Thymus (tissue), 11 donors: ENCODE data around the gene CTTNBP2. TPM values are rescaled to one million over a fixed set of nuclear protein-coding genes. Genes with fewer than 3 reads are reported as not detected.

Experiments used
- DNase-seq, 9 donors: peaks; one replicate each; pipeline ENCODE4 v3.0.0-alpha.2; 2013; ENCODE audit warnings: low spot score in 9 of 9, low read depth in 6 of 9, missing footprints in 1 of 9
- H3K27ac ChIP-seq, 2 donors: one replicate each; pipeline ENCODE4 v1.5.1; 2013; ENCODE audit warnings: control low read depth in 1 of 2, low read depth in 1 of 2, low read length in 1 of 2, mild to moderate bottlenecking in 1 of 2, moderate library complexity in 1 of 2
- H3K27me3 ChIP-seq, 2 donors: one replicate each; pipeline ENCODE4 v1.5.1; 2013; ENCODE audit warnings: low read length in 1 of 2; ENCODE audit not compliant: control insufficient read depth in 2 of 2, insufficient read depth in 1 of 2
- H3K36me3 ChIP-seq, 2 donors: one replicate each; pipeline ENCODE4 v1.5.1; 2013; ENCODE audit warnings: low read length in 1 of 2, mild to moderate bottlenecking in 1 of 2, moderate library complexity in 1 of 2; ENCODE audit not compliant: control insufficient read depth in 2 of 2, insufficient read depth in 2 of 2
- H3K4me1 ChIP-seq, 2 donors: one replicate each; pipeline ENCODE4 v1.5.1; 2013; ENCODE audit warnings: low read length in 2 of 2; ENCODE audit not compliant: control insufficient read depth in 2 of 2, insufficient read depth in 2 of 2
- H3K4me3 ChIP-seq, 2 donors: one replicate each; pipeline ENCODE4 v1.5.1; 2013; ENCODE audit warnings: low read length in 2 of 2, control low read depth in 1 of 2, mild to moderate bottlenecking in 1 of 2
- H3K9me3 ChIP-seq, 2 donors: one replicate each; pipeline ENCODE4 v1.5.1; 2013; ENCODE audit warnings: low read length in 1 of 2, mild to moderate bottlenecking in 1 of 2; ENCODE audit not compliant: control insufficient read depth in 2 of 2, insufficient read depth in 1 of 2
- WGBS: extraction: QIAGEN DNeasy Blood & Tissue Kit; methylation state at CpG from one replicate; pipeline ENCODE4 v1.1.7; 2013; 5-methylcytosine and 5-hydroxymethylcytosine counted together
- polyA plus RNA-seq: library from polyadenylated mRNA; stranded (reverse); fragments of 200-250 nt; gene quantifications from one replicate; pipeline ENCODE4 v1.2.3, GENCODE V29; 2013
- total RNA-seq: library from RNA; stranded (reverse); fragments of 120-200 nt; gene quantifications from one replicate; pipeline ENCODE4 v1.2.4, GENCODE V29; 2013
- donor health status: healthy.

The CTTNBP2 gene
- total and polyA plus RNA-seq, 2 donors = 0.82 to 0.94 TPM

DNA sequence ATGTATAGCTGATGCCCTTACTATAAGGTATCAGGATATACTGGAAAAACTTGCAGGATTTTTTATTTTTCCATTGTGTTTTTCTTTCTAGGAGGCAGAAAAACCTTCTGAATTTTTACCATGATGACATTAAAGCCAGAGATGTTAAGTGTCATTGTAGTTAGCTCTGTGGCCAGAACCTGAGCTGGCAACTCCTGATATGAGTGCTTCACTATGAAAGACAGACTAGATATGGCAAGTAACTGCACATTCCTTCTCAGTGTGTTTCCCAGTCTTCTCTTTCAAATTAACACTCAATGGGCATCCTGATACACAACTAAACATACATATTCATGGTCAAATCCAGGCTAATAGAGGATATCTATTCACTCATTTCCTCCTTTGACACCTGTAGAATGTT is 166.2 kb downstream of the CTTNBP2 start:
- H3K4me3 ChIP-seq = no peak overlapping the region
- H3K4me1 ChIP-seq = peaks cover 0 to 2% of the 10 kb centered on the region in 2 donors
- no peaks in the 10 kb centered on the region for H3K27me3 ChIP-seq
- H3K27ac ChIP-seq = no peak overlapping the region
- no peak for DNase-seq
- no peaks in the 10 kb centered on the region for H3K36me3 ChIP-seq
- H3K9me3 ChIP-seq = no peaks in the 10 kb centered on the region

GRCh38 chr7:117706210-117706609 is 167.0 kb downstream of the CTTNBP2 start:
- Histone ChIP-seq H3K27me3 (no peaks in the 10 kb centered on the region), H3K27ac (no peak overlapping the region)

DNA sequence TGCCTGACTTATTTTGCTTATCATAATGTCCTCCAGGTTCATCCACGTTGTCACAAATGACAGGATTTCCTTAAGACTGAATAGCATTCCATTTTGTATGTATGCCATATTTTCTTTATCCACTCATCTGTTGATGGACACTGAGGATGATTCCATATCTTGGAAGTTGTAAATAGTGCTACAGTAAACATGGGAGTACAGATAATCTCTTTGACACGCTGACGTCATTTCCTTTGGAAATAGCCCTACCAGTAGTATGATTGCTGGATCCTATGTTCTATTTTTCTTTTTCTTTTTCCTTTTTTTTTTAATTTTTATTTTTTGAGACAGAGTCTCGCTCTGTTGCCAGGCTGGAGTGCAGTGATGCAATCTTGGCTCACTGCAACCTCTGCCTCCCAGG is 167.6 kb downstream of the CTTNBP2 start:
- no peaks in the 10 kb centered on the region for H3K27me3 ChIP-seq
- peaks cover 0 to 2% of the 10 kb centered on the region in 2 donors for H3K4me1 ChIP-seq
- no peaks in the 10 kb centered on the region for H3K9me3 ChIP-seq
- 94% methylated on average over 4 of the region's 4 CpGs for WGBS
- DNase-seq = no peak
- no peaks in the 10 kb centered on the region for H3K36me3 ChIP-seq
- no peak overlapping the region for H3K27ac ChIP-seq
- H3K4me3 ChIP-seq = no peak overlapping the region

More at GRCh38 chr7:117706210-117706609, 167.0 kb downstream of the CTTNBP2 start:
- no peaks in the 10 kb centered on the region for H3K36me3 ChIP-seq
- 91% methylated on average over 2 of the region's 2 CpGs for WGBS
- no peaks in the 10 kb centered on the region for H3K9me3 ChIP-seq
- peaks cover 0 to 2% of the 10 kb centered on the region in 2 donors for H3K4me1 ChIP-seq
- H3K4me3 ChIP-seq = no peak overlapping the region
- no peak for DNase-seq

- no peak for DNase-seq
- Histone ChIP-seq H3K9me3 (no peaks in the 10 kb centered on the region), H3K4me1 (peaks cover 0 to under 1% of the 10 kb centered on the region in 2 donors), H3K27me3 (no peaks in the 10 kb centered on the region), H3K36me3 (no peaks in the 10 kb centered on the region), H3K4me3 (no peak overlapping the region), H3K27ac (no peak overlapping the region)
- WGBS = 84% methylated on average over 3 of the region's 3 CpGs
These were observed 169.2 kb downstream of the CTTNBP2 start for GRCh38 chr7:117704063-117704462.

DNA sequence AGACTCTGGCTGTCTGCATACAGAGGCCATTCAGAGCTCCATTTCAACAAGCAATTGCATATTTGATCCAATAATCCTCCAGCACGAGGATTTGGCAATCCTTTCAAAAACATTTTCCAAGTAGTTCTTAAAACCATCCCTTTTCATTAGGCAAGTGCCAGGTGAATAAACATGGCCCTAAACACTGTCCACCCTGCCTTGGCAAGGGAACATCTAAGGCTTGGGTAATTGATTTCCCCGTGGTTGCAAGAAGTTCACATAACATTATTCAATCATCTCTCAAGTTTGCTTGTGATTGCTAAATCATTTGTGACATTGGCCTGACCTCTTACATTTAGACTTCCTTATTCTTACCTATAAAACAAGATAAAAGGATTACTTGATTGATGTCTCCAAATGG is 175.2 kb downstream of the CTTNBP2 start:
- Histone ChIP-seq H3K4me3 (no peak overlapping the region), H3K36me3 (no peaks in the 10 kb centered on the region), H3K27ac (no peak overlapping the region), H3K4me1 (no peaks in the 10 kb centered on the region), H3K27me3 (no peaks in the 10 kb centered on the region), H3K9me3 (no peaks in the 10 kb centered on the region)
- no peak for DNase-seq
- 95% methylated on average over 2 of the region's 2 CpGs for WGBS

GRCh38 chr7:117692338-117692737 is 180.9 kb downstream of the CTTNBP2 start:
- Histone ChIP-seq H3K27ac (no peak overlapping the region), H3K9me3 (no peaks in the 10 kb centered on the region), H3K4me3 (no peak overlapping the region), H3K36me3 (no peaks in the 10 kb centered on the region), H3K4me1 (no peaks in the 10 kb centered on the region), H3K27me3 (no peaks in the 10 kb centered on the region)
- WGBS = 96% methylated on average over 7 of the region's 7 CpGs
- DNase-seq = no peak

DNA sequence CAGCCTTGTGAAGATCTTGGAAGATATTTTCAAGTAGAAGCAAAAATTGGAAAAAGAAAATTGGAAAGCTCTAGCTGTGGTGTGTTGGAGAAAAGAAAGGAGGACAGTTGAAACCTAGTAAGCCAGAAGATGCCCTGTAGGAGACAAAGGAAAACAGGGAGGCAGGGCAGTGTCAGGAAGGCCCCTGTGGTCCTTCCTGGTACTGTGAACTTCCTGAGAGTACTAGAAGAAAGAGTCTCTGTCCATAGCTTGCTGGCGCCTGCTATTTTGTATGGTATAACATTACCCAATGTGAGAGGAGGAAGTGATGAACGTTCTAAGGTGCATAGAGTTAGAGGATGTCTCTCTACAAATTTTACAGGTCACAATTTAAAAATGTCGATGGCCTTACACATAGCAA is 183.1 kb downstream of the CTTNBP2 start:
- no peaks in the 10 kb centered on the region for H3K9me3 ChIP-seq
- no peaks in the 10 kb centered on the region for H3K27me3 ChIP-seq
- H3K4me1 ChIP-seq = no peaks in the 10 kb centered on the region
- H3K4me3 ChIP-seq = no peak overlapping the region
- DNase-seq = no peak
- 92% methylated on average over 3 of the region's 3 CpGs for WGBS
- H3K27ac ChIP-seq = no peak overlapping the region
- H3K36me3 ChIP-seq = no peaks in the 10 kb centered on the region

DNA sequence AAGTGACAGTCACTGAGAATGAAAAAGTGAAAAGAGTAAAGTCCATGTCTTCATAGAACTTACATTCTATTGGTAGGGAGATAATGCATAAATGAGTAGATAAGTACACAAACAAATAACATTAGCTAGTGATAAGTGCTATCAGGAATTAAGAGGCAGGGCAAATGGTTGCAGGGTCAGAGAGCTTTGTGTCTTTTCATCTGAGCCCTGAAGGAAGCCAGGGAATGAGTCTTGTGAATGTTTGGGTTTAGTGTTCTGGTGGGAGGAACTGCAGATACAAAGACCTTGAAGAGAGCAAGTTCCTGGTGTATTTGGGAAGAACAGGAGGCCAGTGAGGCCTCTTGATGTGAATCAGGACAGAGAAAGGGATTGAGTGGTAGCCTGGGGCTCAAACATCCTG is 183.8 kb downstream of the CTTNBP2 start:
- Histone ChIP-seq H3K36me3 (no peaks in the 10 kb centered on the region), H3K4me1 (no peaks in the 10 kb centered on the region), H3K27me3 (no peaks in the 10 kb centered on the region), H3K27ac (no peak overlapping the region), H3K4me3 (no peak overlapping the region), H3K9me3 (no peaks in the 10 kb centered on the region)
- DNase-seq = no peak

DNA sequence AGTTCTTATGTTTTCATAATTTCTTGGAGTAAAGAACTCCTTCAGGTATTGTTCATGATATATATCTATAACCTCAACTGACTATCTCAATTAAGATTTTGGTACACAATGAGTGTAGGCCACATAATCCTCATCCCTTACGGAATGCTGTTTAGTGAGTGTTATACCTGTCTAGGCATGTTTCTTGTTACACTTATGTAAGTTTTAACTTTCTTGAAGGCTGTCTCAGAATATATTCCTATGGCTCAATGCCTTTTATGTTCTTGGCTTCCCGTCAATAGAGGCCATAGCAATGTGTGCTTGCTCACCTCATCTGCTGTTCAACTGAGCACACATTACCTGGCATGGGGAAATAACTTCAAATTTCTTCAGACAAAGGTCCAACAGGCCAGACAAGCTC is 185.1 kb downstream of the CTTNBP2 start:
- no peak overlapping the region for H3K4me3 ChIP-seq
- WGBS = 94% methylated on average over 2 of the region's 2 CpGs
- no peaks in the 10 kb centered on the region for H3K36me3 ChIP-seq
- H3K4me1 ChIP-seq = no peaks in the 10 kb centered on the region
- no peak overlapping the region for H3K27ac ChIP-seq
- H3K9me3 ChIP-seq = no peaks in the 10 kb centered on the region
- no peaks in the 10 kb centered on the region for H3K27me3 ChIP-seq
- no peak for DNase-seq

- Histone ChIP-seq H3K27me3 (no peaks in the 10 kb centered on the region), H3K4me3 (no peak overlapping the region), H3K4me1 (no peaks in the 10 kb centered on the region), H3K36me3 (no peaks in the 10 kb centered on the region), H3K9me3 (no peaks in the 10 kb centered on the region), H3K27ac (no peak overlapping the region)
- DNase-seq = no peak
These were observed 186.8 kb downstream of the CTTNBP2 start for GRCh38 chr7:117686311-117686935.
